ENCODE data around the gene PRAMEF10.
"Not testable (repeated sequence)": the region's sequence is repeated elsewhere in the genome, so short reads cannot be mapped to it uniquely, and the experiment has no call there.

GRCh38 chr1:12924368-12924767 is 26.3 kb upstream of the PRAMEF10 start:
- not testable (repeated sequence) for TF ChIP-seq RCOR1 (conservative IDR thresholded peaks at IDR 0.05; ENCODE audit: low read depth, low read length); E4F1 (IDR thresholded peaks at IDR 0.05; ENCODE audit: borderline replicate concordance, partially characterized antibody); CHD1 (IDR thresholded peaks at IDR 0.05; ENCODE audit: low read depth, low read length); SUZ12 (IDR thresholded peaks at IDR 0.05; ENCODE audit: unreplicated experiment); MXI1 (IDR thresholded peaks at IDR 0.05; ENCODE audit: low read depth, low read length)

All from GM12878 (cell line).